GM19372 (cell line): ENCODE measurements around the gene ZFYVE9.

ENCODE experiments used
- ATAC-seq: cut with Tn5 transposase; IDR thresholded peaks from one replicate; pipeline ENCODE4 v1.9.1; 2021; ENCODE audit warnings: mild to moderate bottlenecking, low read depth, moderate library complexity; ENCODE audit not compliant: unreplicated experiment

ZFYVE9 gene

GRCh38 chr1:52325786-52326185 is 183.9 kb downstream of the ZFYVE9 start:
- ATAC-seq: no peak

DNA sequence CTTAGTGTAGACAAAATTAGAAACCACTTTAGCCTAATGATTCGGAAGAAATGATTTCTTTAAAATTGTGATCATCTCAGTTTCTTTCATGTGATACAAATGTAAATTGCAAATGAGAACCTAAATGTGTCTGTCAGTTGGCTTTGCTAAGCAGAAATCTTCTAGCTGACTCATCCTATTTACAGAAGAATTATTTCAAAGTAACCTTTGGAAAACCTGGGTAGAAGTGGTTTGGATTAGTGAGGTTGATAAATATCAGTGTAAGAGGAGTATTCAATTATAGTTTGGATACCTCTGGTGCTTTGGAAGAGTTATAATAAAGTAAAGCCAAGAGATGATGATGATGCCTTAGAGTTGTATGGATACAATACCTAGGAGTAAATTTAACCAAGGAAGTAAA is 186.7 kb downstream of the ZFYVE9 start:
- ATAC-seq: no peak

GRCh38 chr1:52332411-52332810 is 190.5 kb downstream of the ZFYVE9 start:
- ATAC-seq: no peak

- no peak for ATAC-seq
Observed at GRCh38 chr1:52334906-52335528, 193.1 kb downstream of the ZFYVE9 start.

DNA sequence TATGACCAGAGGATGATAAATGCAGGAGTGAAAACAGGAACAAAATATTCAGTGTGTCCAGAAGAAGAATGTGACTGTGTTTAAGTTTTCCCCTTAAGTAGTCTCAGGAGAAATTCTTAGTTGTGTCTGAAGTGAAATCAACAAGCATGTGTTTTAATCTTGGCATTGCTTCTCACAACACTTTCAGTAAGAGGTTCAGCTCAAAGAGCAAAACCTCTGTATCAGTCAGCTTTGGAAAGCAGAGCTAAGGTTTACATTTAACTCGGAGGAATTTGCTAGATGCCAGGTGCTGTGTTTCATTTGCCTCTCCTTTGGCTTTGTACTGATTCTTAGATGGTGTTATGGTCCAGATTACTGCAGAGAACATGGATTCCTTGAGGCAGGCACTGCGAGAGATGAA is 195.6 kb downstream of the ZFYVE9 start:
- no peak for ATAC-seq

GRCh38 chr1:52341655-52342260 is 199.9 kb downstream of the ZFYVE9 start:
- ATAC-seq: no peak

DNA sequence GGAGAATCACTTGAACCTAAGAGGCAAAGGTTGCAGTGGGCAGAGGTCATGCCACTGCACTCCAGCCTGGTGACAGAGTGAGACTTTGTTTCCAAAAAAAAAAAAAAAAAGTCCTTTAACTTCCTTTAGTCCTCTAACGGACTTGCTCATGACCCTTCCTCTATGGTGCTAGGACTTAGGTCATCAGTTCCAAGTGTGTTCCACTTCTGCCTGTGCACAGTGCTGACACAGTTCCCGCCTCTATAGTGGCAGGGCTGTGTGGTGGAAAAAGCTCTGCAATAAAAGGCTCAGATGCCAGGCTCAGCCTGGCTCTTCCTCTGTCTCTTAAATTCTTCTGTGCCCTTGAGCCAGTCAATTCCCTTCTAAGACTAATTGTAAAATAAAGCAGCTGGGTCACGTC is 202.1 kb downstream of the ZFYVE9 start:
- ATAC-seq: no peak

DNA sequence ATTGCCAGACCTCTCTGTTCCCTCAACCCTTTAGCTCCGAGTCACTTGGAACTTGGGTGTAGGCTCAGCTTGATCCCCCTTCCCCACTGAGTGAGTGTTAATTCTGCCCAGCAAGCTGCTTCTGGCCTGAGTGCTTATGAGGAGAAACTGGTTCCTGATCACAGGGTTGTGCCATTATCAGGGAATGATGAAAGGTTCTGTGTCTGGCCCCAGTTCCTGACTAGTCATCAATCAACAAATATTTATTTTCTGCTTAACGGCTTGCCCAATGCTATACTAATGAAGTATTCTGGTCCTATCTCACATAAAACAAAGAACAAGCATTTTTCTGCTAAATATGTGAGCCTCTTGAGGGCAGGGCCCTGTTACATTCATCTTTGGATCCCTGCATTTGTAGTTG is 203.4 kb downstream of the ZFYVE9 start:
- ATAC-seq: no peak

- no peak for ATAC-seq
Observed at GRCh38 chr1:52346653-52347052, 204.8 kb downstream of the ZFYVE9 start.

DNA sequence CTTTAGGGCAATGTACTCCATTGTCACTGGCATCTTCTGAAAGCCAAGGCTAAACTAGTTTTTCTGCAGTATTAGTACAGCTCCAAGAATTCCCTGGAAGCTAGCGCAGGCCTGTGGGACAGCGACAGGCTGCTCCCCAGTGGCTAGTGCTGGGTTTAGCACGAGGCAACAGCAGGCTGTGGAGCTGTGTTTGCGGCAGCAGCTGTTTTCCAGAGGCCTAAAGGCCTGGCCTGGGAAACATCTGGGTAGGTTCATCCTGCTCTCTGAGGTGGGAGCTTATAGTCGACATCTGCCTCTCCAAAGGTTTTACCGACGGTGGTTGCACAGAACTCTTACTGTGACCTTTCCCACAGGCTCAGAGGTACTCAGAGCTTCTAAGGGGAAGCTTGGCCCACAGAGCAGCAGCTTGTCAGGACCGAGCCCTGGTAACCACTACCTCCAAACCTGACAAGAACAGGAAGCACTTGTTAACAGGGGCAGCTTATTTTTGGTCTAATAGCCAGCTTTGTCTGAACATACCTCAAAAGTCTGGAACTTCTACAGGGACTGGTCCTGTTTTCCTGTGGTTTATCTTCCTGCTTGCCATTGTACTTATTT is 206.9 kb downstream of the ZFYVE9 start:
- ATAC-seq: no peak

DNA sequence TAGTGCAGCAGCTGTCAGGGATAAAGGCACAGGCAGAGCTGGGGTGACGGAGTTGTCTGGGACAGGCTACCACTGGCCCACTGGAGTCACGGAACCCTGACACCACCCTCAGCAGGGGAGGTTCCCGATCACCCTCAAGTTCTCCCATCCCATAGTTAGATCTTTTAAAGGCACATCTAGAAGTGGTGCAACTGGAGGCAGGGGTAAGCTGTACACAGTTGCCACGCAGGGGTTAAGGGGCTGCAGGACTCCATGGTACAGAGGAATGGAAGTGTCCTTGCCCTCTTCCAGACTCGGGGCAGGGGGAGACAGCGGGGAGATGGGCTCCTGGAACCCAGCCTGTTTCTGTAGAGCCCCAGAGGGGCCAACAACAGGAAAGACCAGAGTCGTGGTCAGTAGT is 210.8 kb downstream of the ZFYVE9 start:
- no peak for ATAC-seq

GRCh38 chr1:52355436-52355835 is 213.5 kb downstream of the ZFYVE9 start:
- no peak for ATAC-seq

DNA sequence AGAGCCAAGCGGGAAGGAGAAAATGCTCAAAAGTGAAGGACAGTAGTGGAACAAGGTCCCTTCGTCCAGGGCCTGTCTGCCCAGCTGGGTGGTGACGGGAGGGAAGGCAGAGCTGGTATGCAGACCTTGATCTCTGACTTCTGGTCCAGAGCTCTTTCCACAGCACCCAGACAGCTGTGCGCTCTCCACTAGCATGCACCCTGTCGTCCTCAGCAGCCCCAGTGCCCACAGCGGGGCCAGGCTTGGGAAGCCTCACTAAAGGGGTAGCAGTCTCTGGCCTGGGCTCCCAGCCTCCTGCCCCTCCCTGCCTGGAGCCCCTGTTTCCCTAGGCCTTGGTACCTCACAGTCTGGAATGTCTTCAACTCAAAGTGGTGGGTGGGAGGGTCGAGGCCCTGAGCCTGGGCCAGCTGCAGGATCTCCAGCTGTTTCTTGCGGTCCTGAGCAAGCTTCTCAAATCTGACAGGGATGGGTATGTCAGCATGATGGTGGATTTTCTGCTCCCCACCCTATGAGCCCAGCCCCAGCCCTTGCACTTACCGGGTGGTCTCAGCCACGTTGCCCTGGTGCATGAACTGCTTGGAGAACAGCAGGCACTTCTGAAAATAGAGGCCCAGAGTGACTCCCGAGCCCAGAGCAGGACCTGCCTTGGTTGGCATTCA is 214.1 kb downstream of the ZFYVE9 start:
- ATAC-seq: no peak

GRCh38 chr1:52356818-52357355 is 215.0 kb downstream of the ZFYVE9 start:
- ATAC-seq: no peak

DNA sequence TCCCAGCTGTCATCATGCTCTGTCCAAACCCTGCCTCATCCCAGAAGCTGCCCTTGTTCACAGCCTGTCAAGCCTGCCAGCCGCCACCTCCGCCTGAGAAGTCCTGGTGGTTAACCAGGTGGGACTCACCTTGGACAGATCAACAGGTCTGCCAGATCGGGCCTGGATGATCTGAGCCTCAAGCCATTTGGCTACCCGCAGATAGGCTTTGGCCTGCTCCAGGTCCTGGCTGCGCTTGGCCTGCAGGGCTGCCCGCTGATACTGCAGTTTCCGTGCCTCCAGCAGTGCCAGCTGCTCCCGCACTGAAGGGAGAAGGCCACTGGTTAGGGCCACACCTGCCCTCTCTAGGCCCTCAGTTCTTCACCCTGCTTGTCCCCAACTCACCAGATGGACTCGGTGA is 215.5 kb downstream of the ZFYVE9 start:
- no peak for ATAC-seq

DNA sequence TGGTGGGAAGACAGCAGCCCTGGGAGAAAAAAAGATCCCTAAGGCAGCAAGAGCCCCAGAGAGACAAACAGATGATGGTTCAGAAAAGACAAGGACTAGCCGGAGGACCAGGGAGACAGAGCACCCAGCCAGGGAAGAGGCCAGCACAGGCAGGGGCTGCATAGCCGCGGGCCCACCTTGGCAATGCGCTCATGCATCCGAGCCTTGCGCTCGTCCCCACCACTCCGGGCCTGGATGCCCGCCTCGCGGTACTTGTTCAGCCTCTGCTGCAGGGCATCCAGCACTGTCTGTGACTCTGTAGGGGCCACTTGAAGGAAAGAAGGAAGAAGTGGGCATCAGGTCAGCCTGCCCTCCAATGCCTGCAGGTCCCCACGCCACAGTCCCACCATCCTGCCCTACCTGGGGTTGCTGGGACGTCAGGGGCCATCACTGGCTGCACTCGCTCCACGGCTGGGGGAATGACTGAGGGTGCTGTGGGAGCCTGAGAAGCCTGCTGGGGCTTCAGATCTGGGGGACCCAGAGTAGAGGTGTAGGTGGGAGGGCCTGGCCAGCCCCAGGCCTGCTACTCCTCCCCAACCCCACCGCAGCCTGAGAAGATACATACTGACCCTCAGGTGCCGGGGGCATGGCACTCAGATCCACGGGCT is 217.1 kb downstream of the ZFYVE9 start:
- ATAC-seq: no peak

DNA sequence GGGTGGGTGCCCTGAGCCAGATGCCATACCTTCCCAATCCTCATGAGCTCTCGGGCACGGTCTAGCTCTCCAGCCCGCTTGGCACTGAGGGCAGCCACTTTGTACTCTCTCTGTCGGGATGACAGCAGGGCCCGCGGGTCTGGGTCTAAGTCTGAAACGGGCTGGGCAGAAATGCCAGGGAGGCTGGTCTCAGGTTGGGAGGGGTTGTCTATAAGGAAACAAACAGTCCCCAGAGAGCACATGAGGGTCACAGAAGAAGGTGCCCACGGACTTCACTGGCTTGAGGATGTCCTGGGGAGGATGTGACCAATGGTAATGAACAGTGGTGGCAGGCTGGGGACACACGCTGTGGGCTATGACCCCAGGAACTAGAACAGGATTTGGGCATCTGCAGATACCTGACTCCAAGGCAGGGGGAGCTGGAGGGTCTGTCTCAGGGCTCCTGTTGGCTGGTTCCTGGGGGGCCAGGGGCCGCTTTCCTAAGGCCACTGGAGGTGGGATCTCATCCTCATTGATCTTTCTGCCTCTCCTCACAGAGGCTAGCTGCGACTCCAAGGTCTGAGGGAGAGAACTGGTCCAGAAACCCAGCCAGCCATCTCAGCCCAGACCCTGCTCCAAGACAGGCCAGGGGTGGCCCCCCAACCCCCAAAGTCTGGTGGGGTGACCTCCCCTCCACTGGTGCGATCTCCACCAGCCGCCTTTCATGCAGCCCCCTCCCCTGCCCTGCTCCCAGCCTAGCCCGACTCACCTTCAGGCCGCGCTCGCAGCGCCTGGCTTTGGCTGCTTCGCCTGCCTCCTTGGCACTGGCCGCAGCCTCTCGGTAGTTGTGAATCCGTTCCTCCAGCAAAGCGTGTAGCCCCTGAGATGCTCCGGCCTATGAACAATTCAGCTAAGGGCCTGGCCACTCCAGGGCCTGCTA is 218.0 kb downstream of the ZFYVE9 start:
- ATAC-seq: no peak

DNA sequence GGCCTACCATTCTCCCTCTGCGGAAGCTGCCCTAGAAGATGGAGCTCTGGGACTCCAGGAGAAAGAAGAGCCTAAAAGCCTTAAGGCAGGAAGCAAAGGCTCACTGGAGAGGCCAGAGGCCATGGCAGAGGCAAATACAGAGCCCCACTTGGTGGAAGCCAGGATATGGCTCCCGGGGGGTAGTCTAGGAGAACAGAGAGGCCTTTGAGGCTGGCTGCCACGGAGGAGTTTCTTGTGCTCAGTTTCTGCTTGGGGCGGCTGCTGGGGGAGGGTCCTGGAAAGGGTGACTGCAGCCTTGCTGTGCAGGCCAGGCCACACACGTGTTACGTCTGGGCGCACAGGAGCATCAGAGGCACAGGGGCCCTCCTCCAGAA is 218.7 kb downstream of the ZFYVE9 start:
- no peak for ATAC-seq

DNA sequence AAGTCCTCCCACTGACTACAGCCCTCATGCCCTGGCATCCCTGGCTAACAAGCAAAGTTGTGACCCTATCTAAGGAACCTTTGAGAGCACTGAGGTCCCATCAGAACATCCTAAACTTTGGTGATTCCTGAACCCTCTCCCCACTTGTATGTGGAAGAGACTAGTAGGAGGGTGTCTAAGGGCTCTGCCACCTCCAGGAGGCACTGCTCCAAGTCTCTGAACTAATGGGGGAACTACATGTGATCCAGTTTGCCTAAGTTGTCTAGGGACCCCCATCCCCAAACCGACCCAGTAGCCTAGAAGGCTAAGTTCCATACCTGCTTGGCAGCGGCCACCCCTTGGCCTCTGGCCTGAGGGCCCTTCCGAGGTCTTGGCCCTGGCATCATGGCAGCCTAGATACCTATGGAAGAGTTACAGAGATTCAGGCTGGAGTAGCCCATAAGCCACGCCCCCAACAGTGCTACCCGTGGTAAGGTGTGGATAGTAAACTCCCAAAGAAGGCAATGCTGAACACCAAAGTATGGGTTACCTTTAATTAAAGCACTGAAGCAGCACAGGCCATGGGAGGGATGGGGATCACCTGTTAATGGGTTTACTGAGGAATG is 222.4 kb downstream of the ZFYVE9 start:
- ATAC-seq: no peak
